Loucy (cell line): ENCODE data around the gene CNPY1.

Experiments used
- H2AFZ ChIP-seq: fragments of 200-600 bp; sonication (generic); 2 replicates; pipeline ENCODE4 v1.6.0; 2016; ENCODE audit warnings: antibody characterized with exemption, mild to moderate bottlenecking, low read length, moderate library complexity
- H3F3A ChIP-seq: fragments of 200-600 bp; 2 replicates; pipeline ENCODE4 v1.6.0; 2016; ENCODE audit warnings: antibody characterized with exemption, low read depth, mild to moderate bottlenecking
- H3K27me3 ChIP-seq: fragments of 200-600 bp; sonication (generic); 2 replicates; pipeline ENCODE4 v1.6.1; 2014; ENCODE audit warnings: low read length, mild to moderate bottlenecking; ENCODE audit not compliant: insufficient read depth, poor library complexity, severe bottlenecking
- H3K36me3 ChIP-seq: fragments of 200-600 bp; sonication (generic); 2 replicates; pipeline ENCODE4 v1.6.1; 2016; ENCODE audit warnings: low read length; ENCODE audit not compliant: insufficient read depth
- H3K4me1 ChIP-seq: fragments of 200-600 bp; sonication (generic); 2 replicates; pipeline ENCODE4 v1.5.1; 2014; ENCODE audit warnings: low read length, mild to moderate bottlenecking; ENCODE audit not compliant: insufficient read depth, poor library complexity, severe bottlenecking
- H3K4me2 ChIP-seq: fragments of 200-600 bp; sonication (generic); 2 replicates; pipeline ENCODE4 v1.6.0; 2014; ENCODE audit warnings: antibody characterized with exemption, low read length, low read depth, mild to moderate bottlenecking; ENCODE audit not compliant: poor library complexity, severe bottlenecking
- H3K4me3 ChIP-seq: fragments of 200-600 bp; sonication (generic); 2 replicates; pipeline ENCODE4 v1.5.1; 2014; ENCODE audit warnings: low read length, mild to moderate bottlenecking, mixed read lengths; ENCODE audit not compliant: poor library complexity, severe bottlenecking
- H3K79me2 ChIP-seq: fragments of 200-600 bp; sonication (generic); 2 replicates; pipeline ENCODE4 v1.6.1; 2014; ENCODE audit warnings: low read length; ENCODE audit not compliant: insufficient read depth
- H3K9ac ChIP-seq: fragments of 200-600 bp; sonication (generic); 2 replicates; pipeline ENCODE4 v1.6.0; 2014; ENCODE audit warnings: mild to moderate bottlenecking, low read depth, low read length, moderate library complexity; ENCODE audit not compliant: poor library complexity, severe bottlenecking
- H3K9me2 ChIP-seq: fragments of 200-600 bp; sonication (generic); replicated peaks from 2 replicates; pipeline ENCODE4 v1.6.1; 2016; ENCODE audit warnings: low read depth, low read length, mixed read lengths
- H3K9me3 ChIP-seq: fragments of 200-600 bp; sonication (generic); 2 replicates; pipeline ENCODE4 v1.6.1; 2014; ENCODE audit warnings: mild to moderate bottlenecking, antibody characterized with exemption, low read length, low read depth; ENCODE audit not compliant: insufficient read depth
- H4K20me1 ChIP-seq: fragments of 200-600 bp; sonication (generic); 2 replicates; pipeline ENCODE4 v1.6.0; 2014; ENCODE audit warnings: antibody characterized with exemption, low read length, mild to moderate bottlenecking; ENCODE audit not compliant: insufficient read depth, poor library complexity, severe bottlenecking
- EZH2phosphoT487 ChIP-seq: fragments of 200-600 bp; IDR thresholded peaks from 2 replicates; pipeline ENCODE4 v1.6.1; 2018; ENCODE audit warnings: antibody characterized with exemption, mild to moderate bottlenecking, moderate library complexity, borderline replicate concordance
- TF ChIP-seq, protein P1 (sequence below): fragments of 200-600 bp; sonication (generic); conservative IDR thresholded peaks from 2 replicates; pipeline ENCODE4 v1.5.1; 2014; ENCODE audit warnings: mild to moderate bottlenecking, antibody characterized with exemption, low read length

The CNPY1 gene

DNA sequence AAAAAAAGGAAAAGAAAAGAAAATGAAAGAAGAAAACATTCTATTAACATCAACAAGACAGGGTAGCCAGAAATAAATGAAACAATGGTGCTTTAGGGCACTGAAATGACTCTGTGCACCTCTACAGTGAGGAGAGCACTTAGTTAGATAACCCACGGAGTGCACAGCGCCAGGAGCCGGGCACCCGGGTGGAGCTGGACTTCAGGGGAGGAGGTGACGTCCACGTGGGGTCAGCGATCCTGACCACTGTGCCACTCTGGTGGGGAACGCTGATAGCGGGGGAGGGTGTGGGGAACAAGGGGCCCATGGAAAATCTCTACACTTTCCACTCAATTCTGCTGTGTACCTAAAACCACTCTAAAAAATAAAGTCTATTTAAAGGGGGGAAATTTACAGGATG is 15.7 kb upstream of the CNPY1 start:
- no peaks in the 10 kb centered on the region for H3K4me1 ChIP-seq
- no peaks in the 10 kb centered on the region for H3K27me3 ChIP-seq
- no peaks in the 10 kb centered on the region for H3K36me3 ChIP-seq
- H3K9ac ChIP-seq, result no peak overlapping the region
- H3F3A ChIP-seq, result no peaks in the 10 kb centered on the region
- H3K79me2 ChIP-seq, result no peaks in the 10 kb centered on the region
- no peak overlapping the region for H3K4me2 ChIP-seq
- H3K9me3 ChIP-seq, result no peaks in the 10 kb centered on the region
- no peak for TF ChIP-seq EZH2phosphoT487
- TF ChIP-seq, protein P1, sequence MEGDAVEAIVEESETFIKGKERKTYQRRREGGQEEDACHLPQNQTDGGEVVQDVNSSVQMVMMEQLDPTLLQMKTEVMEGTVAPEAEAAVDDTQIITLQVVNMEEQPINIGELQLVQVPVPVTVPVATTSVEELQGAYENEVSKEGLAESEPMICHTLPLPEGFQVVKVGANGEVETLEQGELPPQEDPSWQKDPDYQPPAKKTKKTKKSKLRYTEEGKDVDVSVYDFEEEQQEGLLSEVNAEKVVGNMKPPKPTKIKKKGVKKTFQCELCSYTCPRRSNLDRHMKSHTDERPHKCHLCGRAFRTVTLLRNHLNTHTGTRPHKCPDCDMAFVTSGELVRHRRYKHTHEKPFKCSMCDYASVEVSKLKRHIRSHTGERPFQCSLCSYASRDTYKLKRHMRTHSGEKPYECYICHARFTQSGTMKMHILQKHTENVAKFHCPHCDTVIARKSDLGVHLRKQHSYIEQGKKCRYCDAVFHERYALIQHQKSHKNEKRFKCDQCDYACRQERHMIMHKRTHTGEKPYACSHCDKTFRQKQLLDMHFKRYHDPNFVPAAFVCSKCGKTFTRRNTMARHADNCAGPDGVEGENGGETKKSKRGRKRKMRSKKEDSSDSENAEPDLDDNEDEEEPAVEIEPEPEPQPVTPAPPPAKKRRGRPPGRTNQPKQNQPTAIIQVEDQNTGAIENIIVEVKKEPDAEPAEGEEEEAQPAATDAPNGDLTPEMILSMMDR, result no peak
- no peak overlapping the region for H2AFZ ChIP-seq
- no peak overlapping the region for H3K4me3 ChIP-seq
- H4K20me1 ChIP-seq, result no peaks in the 10 kb centered on the region
- no peaks in the 10 kb centered on the region for H3K9me2 ChIP-seq

DNA sequence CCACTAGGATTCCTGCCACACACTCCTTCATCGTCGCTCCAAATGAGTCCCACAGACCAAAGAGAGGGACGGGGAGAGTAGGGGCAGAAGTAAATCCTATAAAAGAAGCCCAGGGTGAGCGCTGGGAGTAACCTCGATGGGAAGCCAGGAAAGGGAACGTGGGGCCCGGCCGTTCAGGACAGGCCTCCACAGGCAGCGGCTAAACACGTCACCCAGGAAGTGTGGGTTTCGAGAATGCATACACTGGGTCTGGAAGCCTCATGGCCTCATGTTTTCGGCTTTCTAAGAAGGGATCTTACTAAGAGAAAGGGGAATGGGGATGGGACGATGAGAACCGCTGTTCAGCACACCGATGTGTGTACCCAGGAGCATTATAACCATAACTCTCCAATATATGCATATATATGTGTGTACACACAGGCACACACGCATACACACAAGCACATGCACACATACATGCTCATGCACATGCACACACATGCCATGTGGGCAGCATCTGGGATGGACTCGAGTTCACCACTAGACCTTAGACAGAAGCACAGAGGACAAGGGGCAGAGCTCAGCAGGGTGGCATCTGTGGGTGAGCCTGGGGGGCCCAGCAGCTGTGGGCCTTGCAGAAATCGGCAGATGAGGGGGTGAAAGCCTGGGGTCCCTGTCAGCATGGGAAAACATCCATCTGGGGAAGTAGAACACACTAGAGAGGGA is 14.8 kb upstream of the CNPY1 start:
- TF ChIP-seq, protein P1, result no peak
- no peak for TF ChIP-seq EZH2phosphoT487
- Histone ChIP-seq H3K4me3 (no peak overlapping the region), H3K27me3 (no peaks in the 10 kb centered on the region), H3K9me2 (no peaks in the 10 kb centered on the region), H3K79me2 (no peaks in the 10 kb centered on the region), H2AFZ (no peak overlapping the region), H3K9me3 (no peaks in the 10 kb centered on the region), H3K9ac (no peak overlapping the region), H3F3A (no peaks in the 10 kb centered on the region), H3K4me1 (no peaks in the 10 kb centered on the region), H4K20me1 (no peaks in the 10 kb centered on the region), H3K4me2 (no peak overlapping the region), H3K36me3 (no peaks in the 10 kb centered on the region)

DNA sequence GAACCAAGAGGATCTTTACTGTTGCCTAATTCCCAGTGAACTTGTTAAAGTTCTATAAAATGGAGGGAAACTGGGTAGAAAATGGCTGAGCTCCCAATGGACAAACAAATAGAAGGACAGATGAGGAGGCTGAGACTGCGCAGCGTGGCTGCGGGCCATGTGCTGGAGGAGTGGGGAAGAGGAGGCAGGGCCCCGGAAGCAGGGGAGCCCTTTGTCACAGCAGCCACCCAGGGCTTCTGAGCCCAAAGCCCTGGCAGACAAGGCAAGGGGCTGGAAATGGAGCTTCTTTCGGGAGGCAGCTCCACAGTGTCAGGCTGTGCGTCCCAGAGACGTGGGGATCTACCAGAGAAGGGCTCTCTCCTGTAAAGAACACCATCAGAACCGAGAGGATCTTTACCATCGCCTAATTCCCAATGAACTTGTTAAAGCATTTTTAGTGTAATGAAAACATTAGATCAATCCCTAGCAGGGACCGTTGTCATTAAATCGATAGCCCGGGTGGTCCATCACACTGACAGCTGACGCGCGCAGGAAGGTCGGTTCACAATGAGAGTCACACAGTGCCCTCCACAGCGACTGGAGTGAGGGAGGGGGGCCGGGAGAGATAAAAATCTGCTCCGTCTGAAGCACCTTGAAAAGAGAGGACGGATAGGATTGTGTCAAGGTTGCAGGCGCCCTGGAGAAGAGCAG is 14.0 kb upstream of the CNPY1 start:
- no peaks in the 10 kb centered on the region for H3K4me1 ChIP-seq
- H3K4me2 ChIP-seq, result no peak overlapping the region
- no peaks in the 10 kb centered on the region for H3K9me3 ChIP-seq
- no peak overlapping the region for H2AFZ ChIP-seq
- no peak overlapping the region for H3K4me3 ChIP-seq
- H3K27me3 ChIP-seq, result no peaks in the 10 kb centered on the region
- H3K36me3 ChIP-seq, result no peaks in the 10 kb centered on the region
- no peak overlapping the region for H3K9ac ChIP-seq
- H4K20me1 ChIP-seq, result no peaks in the 10 kb centered on the region
- TF ChIP-seq, protein P1, result no peak
- no peak for TF ChIP-seq EZH2phosphoT487
- H3K79me2 ChIP-seq, result no peaks in the 10 kb centered on the region
- H3K9me2 ChIP-seq, result no peaks in the 10 kb centered on the region
- no peaks in the 10 kb centered on the region for H3F3A ChIP-seq
